HG03571 (cell line): ENCODE results near the gene TRMT5.

Experiments used
- ATAC-seq: cut with Tn5 transposase; IDR thresholded peaks from one replicate; pipeline ENCODE4 v1.9.1; 2021; ENCODE audit not compliant: unreplicated experiment

Gene TRMT5

GRCh38 chr14:60965402-60965801, 15.5 kb downstream of the TRMT5 start:
- no peak for ATAC-seq

GRCh38 chr14:60964904-60965303, 16.0 kb downstream of the TRMT5 start:
- no peak for ATAC-seq

GRCh38 chr14:60963761-60964160, 17.1 kb downstream of the TRMT5 start:
- no peak for ATAC-seq

DNA sequence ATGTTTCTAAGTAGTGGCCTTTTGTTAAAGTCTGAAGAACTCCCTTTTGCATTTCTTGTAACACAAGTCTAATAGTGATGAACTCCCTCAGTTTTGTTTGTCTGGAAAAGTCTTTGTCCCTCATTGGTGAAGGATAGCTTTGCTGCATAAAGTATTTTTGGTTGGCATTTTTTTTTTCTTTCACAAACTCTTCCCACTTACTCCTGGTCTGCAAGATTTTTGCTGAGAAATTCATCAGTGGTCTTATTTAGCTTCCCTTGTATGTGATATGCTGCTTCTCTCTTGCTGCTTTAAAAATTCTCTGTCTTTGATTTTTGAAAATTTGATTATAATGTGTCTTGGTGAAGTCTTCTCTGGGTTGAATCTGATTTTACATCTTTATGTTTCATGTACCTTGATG, 22.7 kb downstream of the TRMT5 start:
- ATAC-seq: no peak

DNA sequence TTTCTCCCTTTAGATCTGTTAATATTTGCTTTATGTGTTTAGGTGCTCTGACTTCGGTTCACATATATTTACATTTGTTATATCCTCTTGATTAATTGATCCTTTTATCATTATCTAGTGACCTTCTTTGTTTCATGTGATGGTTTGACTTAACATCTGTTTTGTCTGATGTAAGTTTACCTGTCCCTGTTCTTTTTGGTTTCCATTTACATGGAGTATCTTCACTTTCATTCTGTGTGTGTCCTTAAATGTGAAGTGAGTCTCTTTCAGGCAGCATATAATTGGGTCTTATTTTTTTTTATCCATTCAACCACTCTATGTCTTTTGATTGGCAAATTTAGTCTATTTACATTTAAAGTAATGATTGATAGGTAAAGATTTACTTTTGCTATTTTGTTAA, 24.2 kb downstream of the TRMT5 start:
- ATAC-seq: no peak

- no peak for ATAC-seq
Observed at GRCh38 chr14:60956202-60956601, 24.7 kb downstream of the TRMT5 start.

- ATAC-seq: no peak
Observed at GRCh38 chr14:60951776-60952435, 29.0 kb downstream of the TRMT5 start.

DNA sequence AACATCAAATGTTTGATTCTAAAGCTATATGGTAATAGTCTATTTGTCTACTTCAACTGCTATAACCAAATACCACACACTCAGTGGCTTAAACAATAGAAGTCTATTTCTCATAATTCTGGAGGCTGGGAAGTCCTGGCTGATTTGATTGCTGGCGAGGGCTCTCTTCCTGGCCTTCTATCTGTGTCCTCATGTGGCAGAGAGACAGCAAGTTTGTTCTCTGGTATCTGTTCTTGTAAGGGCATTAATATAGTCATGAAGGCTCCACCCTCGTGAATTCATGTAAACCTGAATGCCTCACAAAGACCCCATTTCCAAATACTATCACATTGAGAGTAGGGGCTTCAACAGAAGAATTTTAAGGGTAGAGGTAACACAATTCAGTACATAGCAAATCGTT, 34.1 kb downstream of the TRMT5 start:
- ATAC-seq: no peak

DNA sequence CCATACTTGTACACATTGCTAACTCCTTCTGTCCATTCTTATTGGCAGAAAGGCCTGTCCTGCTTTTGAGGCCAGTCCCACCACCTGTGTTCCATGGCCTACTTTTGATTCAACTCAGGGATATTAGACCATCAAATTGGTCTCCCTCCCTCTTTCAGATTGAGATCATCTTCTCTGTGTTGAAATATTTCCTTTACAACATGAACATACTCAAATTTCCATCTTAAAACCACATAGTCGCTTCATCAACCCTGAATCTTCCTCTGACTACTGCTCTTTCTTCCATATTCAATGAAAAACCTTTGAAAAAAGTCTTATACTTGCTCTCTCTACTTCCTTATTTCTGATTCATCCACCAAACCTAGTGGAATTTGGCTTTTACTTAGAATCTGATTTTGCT, 34.9 kb downstream of the TRMT5 start:
- no peak for ATAC-seq

DNA sequence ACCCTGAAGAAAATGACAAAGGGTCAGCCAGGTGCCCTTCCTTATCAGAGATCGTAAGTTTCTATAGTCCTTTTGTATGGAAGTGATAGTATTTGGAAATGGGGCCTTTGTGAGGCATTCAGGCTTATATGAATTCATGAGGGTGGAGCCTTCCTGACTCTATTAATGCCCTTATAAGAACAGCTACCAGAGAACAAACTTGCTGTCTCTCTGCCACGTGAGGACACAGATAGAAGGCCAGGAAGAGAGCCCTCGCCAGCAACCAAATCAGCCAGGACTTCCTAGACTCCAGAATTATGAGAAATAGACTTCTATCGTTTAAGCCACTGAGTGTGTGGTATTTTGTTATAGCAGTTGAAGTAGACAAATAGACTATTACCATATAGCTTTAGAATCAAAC, 36.7 kb downstream of the TRMT5 start:
- ATAC-seq: no peak

DNA sequence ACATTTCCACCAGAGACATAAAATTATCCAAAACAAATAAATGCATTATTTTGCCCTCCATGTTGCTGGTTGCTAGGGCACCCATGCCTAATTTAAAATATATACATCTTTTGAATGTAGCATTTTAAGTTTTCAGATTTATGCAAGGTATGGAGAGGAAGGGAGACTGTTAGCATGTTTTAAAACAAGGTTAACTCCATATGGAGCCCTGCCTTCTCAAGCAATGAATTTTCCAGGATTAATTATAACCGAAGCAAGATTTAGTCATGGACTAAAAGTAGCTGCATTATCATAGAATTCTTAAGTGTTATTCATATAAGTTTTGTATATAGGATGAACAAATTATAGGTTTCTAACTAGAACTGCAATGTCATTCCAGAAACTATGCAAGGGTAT, 37.2 kb downstream of the TRMT5 start:
- ATAC-seq: no peak

- no peak for ATAC-seq
Observed at GRCh38 chr14:60935319-60935718, 45.6 kb downstream of the TRMT5 start.

GRCh38 chr14:60933920-60934655, 46.8 kb downstream of the TRMT5 start:
- ATAC-seq: no peak

GRCh38 chr14:60931218-60931617, 49.7 kb downstream of the TRMT5 start:
- no peak for ATAC-seq

DNA sequence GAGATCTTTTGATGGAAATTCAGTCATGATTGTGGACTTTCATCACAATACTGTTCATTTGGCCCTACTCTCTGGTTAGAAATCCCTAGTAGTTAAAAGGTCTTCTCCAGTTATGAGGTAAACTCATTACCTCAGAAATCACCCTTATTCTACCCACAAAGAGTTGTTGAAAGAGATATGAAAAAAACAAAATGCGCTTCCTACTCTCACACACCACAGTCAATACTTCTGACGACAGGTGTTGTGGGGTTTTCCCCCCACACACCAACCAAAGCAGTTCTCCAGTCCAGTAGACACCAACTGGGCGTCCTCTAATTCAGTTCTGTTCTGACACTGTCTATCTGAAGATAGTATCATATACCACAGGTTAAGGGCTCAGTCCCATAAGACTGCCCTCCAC, 54.9 kb downstream of the TRMT5 start:
- no peak for ATAC-seq

DNA sequence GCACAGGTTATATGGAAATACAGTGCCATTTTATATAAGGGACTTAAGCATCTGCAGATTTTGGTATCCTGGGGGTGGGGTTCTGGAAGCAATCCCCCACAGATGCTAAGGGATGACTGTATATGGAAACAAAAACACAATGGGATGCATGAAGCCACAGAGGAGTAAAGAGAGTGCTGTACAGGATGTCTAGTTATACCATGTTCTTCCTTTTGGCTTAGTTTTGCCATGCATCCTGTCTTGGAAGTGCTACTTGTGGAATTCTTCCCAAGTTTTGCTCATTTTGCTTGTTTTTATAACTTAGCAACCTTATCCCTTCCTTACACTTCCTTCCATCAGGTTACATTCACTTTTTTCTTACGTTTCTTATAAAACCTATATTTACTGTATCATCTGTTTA, 55.6 kb downstream of the TRMT5 start:
- ATAC-seq: no peak

DNA sequence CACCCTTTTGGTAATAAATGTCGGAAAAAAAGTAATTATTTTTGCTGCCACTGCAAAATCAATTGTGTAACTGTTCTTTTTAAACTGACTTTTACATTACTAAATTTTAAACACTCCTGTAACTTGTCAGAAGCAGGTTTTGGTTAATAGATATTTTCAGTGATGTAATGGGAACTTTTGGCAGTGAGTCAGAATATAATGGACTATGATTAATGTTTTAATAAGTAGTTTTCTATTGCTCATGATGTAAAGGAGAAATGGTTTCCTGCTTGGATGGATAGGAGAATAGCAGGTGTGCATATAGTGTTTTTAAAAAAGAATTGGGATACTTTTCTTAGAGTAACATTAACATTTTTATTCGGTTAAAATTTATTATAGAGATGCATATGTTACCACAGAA, 58.8 kb downstream of the TRMT5 start:
- ATAC-seq: no peak
